IMR-90 (cell line): Measurements from ENCODE around the gene COL11A2. TPM values are rescaled to one million over a fixed set of nuclear protein-coding genes. Genes with fewer than 3 reads are reported as not detected.

Experiments
- ATAC-seq: fragments of 200-7000 bp; cut with Tn5 transposase; 2 replicates; pipeline ENCODE4 v1.9.1; 2020; ENCODE audit warnings: low read depth, mild to moderate bottlenecking, moderate library complexity
- BruUV-seq: library from RNA; stranded (reverse); fragments of 400-500 nt; replicated peaks from 2 replicates; lab custom pipeline; 2021; lab: Mats Ljungman, UMichigan
- CTCF ChIA-PET: fragments of 300-600 bp; formaldehyde crosslinking; extraction: SDS; loops from one replicate; lab custom pipeline; 2021; ENCODE audit warnings: antibody characterized with exemption; lab: Yijun Ruan, JAX
- POLR2A ChIA-PET: fragments of 300-600 bp; sonication (Branson Sonifier 250); formaldehyde crosslinking; loops from one replicate; lab custom pipeline; 2022; ENCODE audit warnings: antibody characterized with exemption; ENCODE audit not compliant: unreplicated experiment; lab: Charles Lee
- DNase-seq: peaks from one replicate; pipeline ENCODE4 v3.0.0; 2013
- H2AFZ ChIP-seq: replicated peaks from 2 replicates; pipeline ENCODE3; 2013; ENCODE audit warnings: low read length, mild to moderate bottlenecking; ENCODE audit not compliant: poor library complexity
- H2AK5ac ChIP-seq: 2 replicates; pipeline ENCODE4 v1.6.1; 2013; ENCODE audit warnings: low read depth, low read length, inconsistent platforms
- H2AK9ac ChIP-seq: replicated peaks from 2 replicates; pipeline ENCODE3; 2013; ENCODE audit warnings: mild to moderate bottlenecking, low read depth, low read length, moderate library complexity; ENCODE audit not compliant: poor library complexity
- H2BK120ac ChIP-seq: 2 replicates; pipeline ENCODE4 v1.6.1; 2013; ENCODE audit warnings: low read depth, low read length, inconsistent platforms
- H2BK15ac ChIP-seq: 3 replicates; pipeline ENCODE4 v1.6.1; 2013; ENCODE audit warnings: low read depth, low read length, inconsistent platforms
- H2BK20ac ChIP-seq: 2 replicates; pipeline ENCODE4 v1.6.1; 2013; ENCODE audit warnings: low read depth, mild to moderate bottlenecking, inconsistent platforms, low read length, moderate library complexity
- H2BK5ac ChIP-seq: 2 replicates; pipeline ENCODE4 v1.6.1; 2013; ENCODE audit warnings: mild to moderate bottlenecking, low read depth, low read length, inconsistent platforms; ENCODE audit not compliant: poor library complexity, severe bottlenecking
- H3K14ac ChIP-seq: replicated peaks from 2 replicates; pipeline ENCODE4 v1.6.1; 2013; ENCODE audit warnings: low read depth, low read length, inconsistent platforms
- H3K18ac ChIP-seq: 2 replicates; pipeline ENCODE4 v1.6.1; 2013; ENCODE audit warnings: low read depth, low read length, control low read depth
- H3K23ac ChIP-seq: 2 replicates; pipeline ENCODE4 v1.6.1; 2013; ENCODE audit warnings: low read depth, low read length, inconsistent platforms
- H3K27ac ChIP-seq: 2 replicates; pipeline ENCODE4 v1.5.1; 2013; ENCODE audit warnings: mild to moderate bottlenecking, control low read depth, low read length; ENCODE audit not compliant: insufficient read depth
- H3K27me3 ChIP-seq: 2 replicates; pipeline ENCODE4 v1.6.1; 2013; ENCODE audit warnings: low read length; ENCODE audit not compliant: control insufficient read depth, insufficient read depth
- H3K36me3 ChIP-seq: 2 replicates; pipeline ENCODE4 v1.6.1; 2013; ENCODE audit warnings: low read length, mixed read lengths; ENCODE audit not compliant: control insufficient read depth, insufficient read depth
- H3K4ac ChIP-seq: 2 replicates; pipeline ENCODE4 v1.6.1; 2013; ENCODE audit warnings: low read depth, low read length, inconsistent platforms
- H3K4me1 ChIP-seq: 2 replicates; pipeline ENCODE4 v1.6.1; 2013; ENCODE audit warnings: low read length, mixed read lengths; ENCODE audit not compliant: control insufficient read depth, insufficient read depth
- H3K4me2 ChIP-seq: 2 replicates; pipeline ENCODE4 v1.6.1; 2013; ENCODE audit warnings: low read depth, mild to moderate bottlenecking, control low read depth, low read length, moderate library complexity
- H3K4me3 ChIP-seq: 2 replicates; pipeline ENCODE4 v1.5.1; 2013; ENCODE audit warnings: low read depth, mild to moderate bottlenecking, control low read depth, low read length, moderate library complexity; ENCODE audit not compliant: insufficient read depth
- H3K56ac ChIP-seq: 2 replicates; pipeline ENCODE4 v1.6.1; 2013; ENCODE audit warnings: low read length, inconsistent platforms; ENCODE audit not compliant: insufficient read depth; ENCODE audit errors: extremely low read depth
- H3K79me1 ChIP-seq, 2 experiments: 2 replicates each; pipeline ENCODE4 v1.6.1; 2013; ENCODE audit warnings: low read length in 2 of 2, inconsistent platforms in 1 of 2, low read depth in 1 of 2
- H3K9ac ChIP-seq: 2 replicates; pipeline ENCODE4 v1.6.1; 2013; ENCODE audit warnings: low read depth, low read length, control low read depth
- H3K9me1 ChIP-seq: 2 replicates; pipeline ENCODE4 v1.6.1; 2013; ENCODE audit warnings: low read length, inconsistent platforms; ENCODE audit not compliant: insufficient read depth
- H3K9me3 ChIP-seq: 2 replicates; pipeline ENCODE4 v1.6.1; 2013; ENCODE audit warnings: low read length; ENCODE audit not compliant: control insufficient read depth, insufficient read depth
- H4K20me1 ChIP-seq: 2 replicates; pipeline ENCODE4 v1.6.1; 2013; ENCODE audit warnings: low read length, inconsistent platforms; ENCODE audit not compliant: insufficient read depth
- H4K5ac ChIP-seq: 2 replicates; pipeline ENCODE4 v1.6.1; 2013; ENCODE audit warnings: mild to moderate bottlenecking, low read depth, low read length, control low read depth
- H4K8ac ChIP-seq, 2 experiments: 2 replicates each; pipeline ENCODE4 v1.6.1; 2013; ENCODE audit warnings: low read depth in 2 of 2, low read length in 2 of 2, control low read depth in 1 of 2, inconsistent platforms in 1 of 2
- H4K91ac ChIP-seq: 2 replicates; pipeline ENCODE4 v1.6.1; 2013; ENCODE audit warnings: low read depth, low read length, inconsistent platforms; ENCODE audit not compliant: insufficient read depth
- CTCF ChIP-seq: conservative IDR thresholded peaks from 2 replicates; pipeline ENCODE4 v1.5.1; 2012; ENCODE audit warnings: mild to moderate bottlenecking, low read depth, low read length, improper control_type of control experiment
- MAFK ChIP-seq: IDR thresholded peaks from 2 replicates; pipeline ENCODE4 v1.6.1; 2012; ENCODE audit warnings: low read depth, low read length, improper control_type of control experiment
- MAZ ChIP-seq: IDR thresholded peaks from 2 replicates; pipeline ENCODE4 v1.6.1; 2012; ENCODE audit warnings: low read depth, mild to moderate bottlenecking, low read length, improper control_type of control experiment, moderate library complexity, borderline replicate concordance
- MXI1 ChIP-seq: IDR thresholded peaks from 2 replicates; pipeline ENCODE4 v1.6.1; 2012; ENCODE audit warnings: low read depth, mild to moderate bottlenecking, low read length, moderate library complexity, borderline replicate concordance
- RAD21 ChIP-seq: IDR thresholded peaks from 2 replicates; pipeline ENCODE4 v1.6.1; 2012; ENCODE audit warnings: low read length, improper control_type of control experiment
- USF2 ChIP-seq: fragments of 150-350 bp; IDR thresholded peaks from 2 replicates; pipeline ENCODE4 v1.6.1; 2017; ENCODE audit warnings: mild to moderate bottlenecking, antibody characterized with exemption, low read length, low read depth
- WGBS, 2 experiments: methylation state at CpG; one replicate each; pipeline versions ENCODE4 v1.1.5 to v1.1.7; 2013; ENCODE audit warnings: missing lambda C conversion rate in 2 of 2; ENCODE audit not compliant: insufficient read length in 1 of 2; ENCODE audit errors: extremely low coverage in 2 of 2; 5-methylcytosine and 5-hydroxymethylcytosine counted together
- dilution Hi-C: fragments of 300-500 bp; cut with HindIII; formaldehyde crosslinking; loops from one replicate; pipeline ENCODE4 v1.14.3; 2018; ENCODE audit warnings: low sequenced_read_pairs; ENCODE audit not compliant: unreplicated experiment
- in situ Hi-C: fragments of 300-500 bp; cut with MboI; formaldehyde crosslinking; loops from 3 replicates; pipeline ENCODE4 v1.14.3; 2019; ENCODE audit warnings: low sequenced_read_pairs, inconsistent platforms, mixed read lengths
- intact Hi-C: fragments of 100-400 bp; cut with micrococcal nuclease; formaldehyde crosslinking; loops from 2 replicates; pipeline ENCODE4 v1.10.0; 2022
- polyA plus RNA-seq, 3 experiments: library from polyadenylated mRNA; depleted of rRNA; stranded (reverse); fragments of >200 nt; gene quantifications; 2 replicates each; pipeline ENCODE4 v1.2.3, GENCODE V29; 2012; ENCODE audit warnings: low replicate concordance in 1 of 3
- total RNA-seq: library from RNA; depleted of rRNA; stranded (reverse); fragments of >200 nt; gene quantifications from 2 replicates; pipeline ENCODE4 v1.2.3, GENCODE V29; 2012

Gene COL11A2
- total and polyA plus RNA-seq, 2 of the 4 experiments (the other 2 are of a cell fraction) = under 0.01 to 0.38 TPM

GRCh38 chr6:33168639-33169038, 23.6 kb downstream of the COL11A2 start:
- Histone ChIP-seq H3K18ac (no peak overlapping the region), H3K14ac (no peak overlapping the region), H2BK15ac (no peak overlapping the region), H3K4ac (no peak overlapping the region), H3K9ac (no peak overlapping the region), H2AK9ac (no peak overlapping the region), H2BK20ac (no peak overlapping the region), H3K56ac (no peak overlapping the region), H3K36me3 (no peaks in the 10 kb centered on the region), H3K4me1 (no peaks in the 10 kb centered on the region), H3K9me1 (no peaks in the 10 kb centered on the region), H3K4me3 (no peak overlapping the region), H4K91ac (no peak overlapping the region), H4K8ac (no peak overlapping the region), H2AFZ (no peak overlapping the region), H3K27ac (no peak overlapping the region), H3K4me2 (no peak overlapping the region), H2AK5ac (no peak overlapping the region), H3K79me1 (no peaks in the 10 kb centered on the region), H2BK5ac (no peak overlapping the region), H2BK120ac (no peak overlapping the region), H3K9me3 (no peaks in the 10 kb centered on the region), H4K5ac (no peak overlapping the region), H3K27me3 (peaks cover 7% of the 10 kb centered on the region), H3K23ac (no peak overlapping the region), H4K20me1 (no peaks in the 10 kb centered on the region)
- ChIA-PET CTCF (no interaction called here), POLR2A (no interaction called here)
- intact Hi-C loops = no loop called here
- DNase-seq = no peak
- TF ChIP-seq MAFK (no peak), MAZ (no peak), RAD21 (no peak), CTCF (no peak), USF2 (no peak), MXI1 (no peak)
- in situ Hi-C loops = loop anchor here (10.0 kb wide), 1 partner anchor 154 kb away; no protein-coding TSS in a partner anchor
- ATAC-seq = no peak
- 20% methylated on average over 2 of the region's 5 CpGs; no CpG with 5 or more reads in 1 of the 2 experiments for WGBS, 2 experiments
- BruUV-seq = no TSS peak
- dilution Hi-C loops = no loop called here
